Esophagus squamous epithelium (tissue), 5 donors: ENCODE measurements around the gene ZNF284. TPM values are rescaled to one million over a fixed set of nuclear protein-coding genes. Genes with fewer than 3 reads are reported as not detected.
A peak's percentile ranks its signal among the peaks of the same experiment; 100 is the strongest.
"Not testable (repeated sequence)": the region's sequence is repeated elsewhere in the genome, so short reads cannot be mapped to it uniquely, and the experiment has no call there.

Experiments used
- DNase-seq: peaks from one replicate; lab custom pipeline; 2025; lab: John Stamatoyannopoulos, UW
- H3K27ac ChIP-seq, 4 donors: fragments of 200-600 bp; sonication (generic); one replicate each; pipeline ENCODE4 v1.5.1; 2016 to 2019; ENCODE audit warnings: mild to moderate bottlenecking in 1 of 4
- H3K27me3 ChIP-seq, 4 donors: fragments of 200-600 bp; sonication (generic); 1 replicate in 3 of 4; 2 replicates in 1 of 4; pipeline versions ENCODE4 v1.5.1 to v1.6.0; 2017 to 2021; ENCODE audit warnings: antibody characterized with exemption in 1 of 4
- H3K36me3 ChIP-seq, 3 donors: fragments of 200-600 bp; sonication (generic); one replicate each; pipeline ENCODE4 v1.5.1; 2016 to 2019
- H3K4me1 ChIP-seq, 3 donors: fragments of 200-600 bp; sonication (generic); one replicate each; pipeline ENCODE4 v1.5.1; 2017 to 2019
- H3K4me3 ChIP-seq, 4 donors: fragments of 200-600 bp; sonication (generic); 1 replicate in 3 of 4; 2 replicates in 1 of 4; pipeline ENCODE4 v1.5.1; 2016 to 2019; ENCODE audit warnings: mild to moderate bottlenecking in 2 of 4, moderate library complexity in 1 of 4
- H3K9me3 ChIP-seq, 3 donors: fragments of 200-600 bp; sonication (generic); one replicate each; pipeline ENCODE4 v1.5.1; 2016 to 2019
- POLR2A ChIP-seq, 4 donors: fragments of 450-650 bp; IDR thresholded peaks; one replicate each; pipeline ENCODE4 v1.6.1; 2017; ENCODE audit warnings: antibody characterized with exemption in 4 of 4, mild to moderate bottlenecking in 4 of 4, moderate library complexity in 3 of 4
- WGBS, 2 donors: methylation state at CpG; one replicate each; pipeline ENCODE4 v1.1.5; 2018; 5-methylcytosine and 5-hydroxymethylcytosine counted together
- intact Hi-C: fragments of 100-400 bp; cut with DNase I; formaldehyde crosslinking; loops from one replicate; pipeline ENCODE4 v1.15.0; 2022
- small RNA-seq, 4 donors: library from RNA; depleted of rRNA; stranded (forward); fragments of <200 nt; gene quantifications; one replicate each; pipeline ENCODE3, GENCODE V24; 2016
- total RNA-seq, 4 donors: library from RNA; depleted of rRNA; stranded (reverse); fragments of >200 nt; gene quantifications; one replicate each; pipeline ENCODE4 v1.1.0, GENCODE V29; 2016
- TF ChIP-seq, protein P1 (sequence below), 6 experiments: fragments of 450-650 bp in 4 of 6; fragments of 200-600 bp in 2 of 6; sonication (generic) in 2 of 6; IDR thresholded peaks; one replicate each; pipeline ENCODE4 v1.5.1; 2016 to 2019; ENCODE audit warnings: antibody characterized with exemption in 6 of 6, mild to moderate bottlenecking in 4 of 6, moderate library complexity in 4 of 6
- donor health status: DM: yes; HTN: yes; CAD: no.

The ZNF284 gene
- total RNA-seq, 4 donors from 2014 or later, result 0.44 to 1.9 (median 0.80) TPM

DNA sequence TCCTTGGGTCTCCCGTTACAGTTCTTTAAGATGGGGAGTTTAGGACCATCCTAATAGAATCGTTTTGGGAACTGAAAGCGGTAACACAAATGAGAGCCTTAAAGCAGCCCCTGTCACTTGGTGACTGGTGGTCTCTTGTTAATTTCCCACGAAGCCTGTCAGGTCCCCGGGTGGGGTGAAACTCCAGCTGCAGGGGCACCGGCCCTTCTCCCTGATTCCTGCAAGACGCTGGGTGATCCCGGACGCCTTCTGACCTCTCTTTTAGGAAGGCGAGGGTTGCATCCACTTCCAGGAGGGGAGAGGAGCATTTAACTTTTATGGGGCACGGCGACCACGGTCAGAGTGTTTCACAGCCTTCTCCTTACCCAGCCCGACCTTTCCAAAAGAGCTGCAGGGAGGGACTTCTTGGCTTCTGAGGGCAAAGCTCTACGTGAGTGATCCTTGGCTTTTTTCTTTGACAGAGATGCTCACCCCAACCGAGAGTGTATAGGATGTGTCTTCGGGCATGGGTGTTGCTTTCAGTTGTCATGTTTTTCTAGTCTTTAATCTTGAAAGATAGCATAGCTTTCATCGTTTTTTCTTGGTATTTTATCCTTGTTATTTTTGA lies 41.9 kb downstream of the ZNF284 start:
- WGBS, 2 donors, result 5 to 17% methylated on average over 6 to 7 of the region's 18 CpGs
- H3K9me3 ChIP-seq, result peaks cover 0 to 26% (median 17%) of the 10 kb centered on the region in 3 donors
- no peak for DNase-seq
- intact Hi-C loops, result no loop called here
- H3K27me3 ChIP-seq, result no peaks in the 10 kb centered on the region
- no peak for TF ChIP-seq POLR2A (IDR thresholded peaks at IDR 0.05)
- TF ChIP-seq, protein P1, sequence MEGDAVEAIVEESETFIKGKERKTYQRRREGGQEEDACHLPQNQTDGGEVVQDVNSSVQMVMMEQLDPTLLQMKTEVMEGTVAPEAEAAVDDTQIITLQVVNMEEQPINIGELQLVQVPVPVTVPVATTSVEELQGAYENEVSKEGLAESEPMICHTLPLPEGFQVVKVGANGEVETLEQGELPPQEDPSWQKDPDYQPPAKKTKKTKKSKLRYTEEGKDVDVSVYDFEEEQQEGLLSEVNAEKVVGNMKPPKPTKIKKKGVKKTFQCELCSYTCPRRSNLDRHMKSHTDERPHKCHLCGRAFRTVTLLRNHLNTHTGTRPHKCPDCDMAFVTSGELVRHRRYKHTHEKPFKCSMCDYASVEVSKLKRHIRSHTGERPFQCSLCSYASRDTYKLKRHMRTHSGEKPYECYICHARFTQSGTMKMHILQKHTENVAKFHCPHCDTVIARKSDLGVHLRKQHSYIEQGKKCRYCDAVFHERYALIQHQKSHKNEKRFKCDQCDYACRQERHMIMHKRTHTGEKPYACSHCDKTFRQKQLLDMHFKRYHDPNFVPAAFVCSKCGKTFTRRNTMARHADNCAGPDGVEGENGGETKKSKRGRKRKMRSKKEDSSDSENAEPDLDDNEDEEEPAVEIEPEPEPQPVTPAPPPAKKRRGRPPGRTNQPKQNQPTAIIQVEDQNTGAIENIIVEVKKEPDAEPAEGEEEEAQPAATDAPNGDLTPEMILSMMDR (IDR thresholded peaks at IDR 0.05), result no peak
- peak overlapping the region; percentile 72 to 83 (median 79) for H3K27ac ChIP-seq
- peaks cover 0 to 25% (median 17%) of the 10 kb centered on the region in 3 donors for H3K4me1 ChIP-seq
- H3K4me3 ChIP-seq, result peak overlapping the region; percentile 64 to 86 (median 71)
- H3K36me3 ChIP-seq, result peaks cover 0 to 35% (median 14%) of the 10 kb centered on the region in 3 donors

DNA sequence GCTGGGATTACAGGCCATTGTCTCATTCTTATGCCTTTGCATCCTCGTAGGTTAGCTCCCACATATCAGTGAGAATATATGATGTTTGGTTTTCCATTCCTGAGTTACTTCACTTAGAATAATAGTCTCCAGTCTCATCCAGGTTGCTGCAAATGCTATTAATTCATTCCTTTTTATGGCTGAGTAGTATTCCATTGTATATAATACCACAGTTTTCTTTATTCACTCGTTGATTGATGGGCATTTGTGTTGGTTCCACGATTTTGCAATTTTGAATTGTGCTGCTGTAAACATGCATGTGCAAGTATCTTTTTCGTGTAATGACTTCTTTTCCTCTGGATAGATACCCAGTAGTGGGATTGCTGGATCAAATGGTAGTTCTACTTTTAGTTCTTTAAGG lies 49.2 kb downstream of the ZNF284 start:
- intact Hi-C loops, H3K4me3 ChIP-seq, H3K27ac ChIP-seq, H3K4me1 ChIP-seq, DNase-seq, H3K27me3 ChIP-seq: not testable (repeated sequence)
- Histone ChIP-seq H3K36me3 (peaks cover 0 to 100% (median 24%) of the 10 kb centered on the region in 3 donors), H3K9me3 (peaks cover 0 to 55% (median 28%) of the 10 kb centered on the region in 3 donors)
- WGBS, 2 donors, result 91 to 93% methylated on average over 4 of the region's 4 CpGs

DNA sequence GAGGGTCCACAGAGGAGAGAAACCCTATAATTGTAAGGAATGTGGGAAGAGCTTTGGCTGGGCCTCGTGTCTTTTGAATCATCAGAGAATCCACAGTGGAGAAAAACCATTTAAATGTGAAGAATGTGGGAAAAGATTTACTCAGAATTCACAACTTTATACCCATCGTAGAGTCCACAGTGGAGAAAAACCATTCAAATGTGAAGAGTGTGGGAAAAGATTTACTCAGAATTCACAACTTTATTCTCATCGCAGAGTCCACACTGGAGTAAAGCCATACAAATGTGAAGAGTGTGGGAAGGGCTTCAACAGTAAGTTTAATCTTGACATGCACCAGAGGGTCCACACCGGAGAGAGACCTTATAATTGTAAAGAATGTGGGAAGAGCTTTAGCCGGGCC lies 60.0 kb downstream of the ZNF284 start:
- peaks cover 0 to 76% (median 51%) of the 10 kb centered on the region in 3 donors for H3K9me3 ChIP-seq
- TF ChIP-seq, protein P1 (IDR thresholded peaks at IDR 0.05), result no peak
- TF ChIP-seq POLR2A (IDR thresholded peaks at IDR 0.05), result no peak
- peaks cover 17 to 56% (median 18%) of the 10 kb centered on the region in 3 donors for H3K36me3 ChIP-seq
- H3K27me3 ChIP-seq, result no peaks in the 10 kb centered on the region
- H3K27ac ChIP-seq, result no peak overlapping the region
- H3K4me3 ChIP-seq, result no peak overlapping the region
- intact Hi-C loops, result no loop called here
- H3K4me1 ChIP-seq, result no peaks in the 10 kb centered on the region
- WGBS, 2 donors, result 89 to 90% methylated on average over 5 of the region's 5 CpGs
- DNase-seq, result no peak

Small RNA genes within 50 kb of the gene (small RNA-seq; reads per million reads assigned to genes)
- gene RNU6-902P, result 0 reads per million in 4 donors

Other genes starting within 250 kb of the ZNF284 start
- 10 to 100 TPM in 1 of 4 donors, 1 to 10 TPM in 3; 1.5 to 19.1 (median 6.5) TPM for gene ZNF283, start 244.8 kb upstream of the ZNF284 start, total RNA-seq
- gene ZNF404, start 188.2 kb upstream of the ZNF284 start, total RNA-seq, result 1 to 10 TPM; 1.3 to 1.7 (median 1.5) TPM
- 1 to 10 TPM; 5.0 to 8.4 (median 6.4) TPM for gene ZNF45, start 136.9 kb upstream of the ZNF284 start, total RNA-seq
- gene ZNF221, start 120.9 kb upstream of the ZNF284 start, total RNA-seq, result 10 to 100 TPM in 1 of 4 donors, 1 to 10 TPM in 3; 1.4 to 12.9 (median 2.2) TPM
- 1 to 10 TPM; 2.0 to 7.1 (median 3.8) TPM for gene ZNF155, start 88.0 kb upstream of the ZNF284 start, total RNA-seq
- 1 to 10 TPM; 1.1 to 6.3 (median 1.8) TPM for gene ZNF230, start 69.2 kb upstream of the ZNF284 start, total RNA-seq
- gene ZNF222, start 46.8 kb upstream of the ZNF284 start, total RNA-seq, result 1 to 10 TPM; 1.1 to 6.7 (median 3.1) TPM
- 1 to 10 TPM; 2.7 to 4.9 (median 3.5) TPM for gene ZNF223, start 20.1 kb upstream of the ZNF284 start, total RNA-seq
- gene ZNF224, start 22.2 kb downstream of the ZNF284 start, total RNA-seq, result 10 to 100 TPM in 1 of 4 donors, 1 to 10 TPM in 3; 5.7 to 23.8 (median 8.2) TPM
- 1 to 10 TPM; 1.2 to 3.1 (median 2.4) TPM for gene ZNF225, start 41.2 kb downstream of the ZNF284 start, total RNA-seq
- gene ZNF234, start 69.4 kb downstream of the ZNF284 start, total RNA-seq, result 1 to 10 TPM in 3 of 4 donors, under 1 TPM in 1; 0.88 to 8.4 (median 3.4) TPM
- gene ZNF226, start 92.9 kb downstream of the ZNF284 start, total RNA-seq, result 10 to 100 TPM in 3 of 4 donors, 1 to 10 TPM in 1; 9.9 to 23.8 (median 12.9) TPM
- 10 to 100 TPM in 1 of 4 donors, 1 to 10 TPM in 3; 4.7 to 16.4 (median 8.8) TPM for gene ZNF227, start 140.4 kb downstream of the ZNF284 start, total RNA-seq
- gene ZNF233, start 187.7 kb downstream of the ZNF284 start, total RNA-seq, result under 1 TPM in 1 of 4 donors, not detected in 3; 0.57 TPM
- 1 to 10 TPM; 1.8 to 3.6 (median 2.1) TPM for gene ZNF235, start 232.9 kb downstream of the ZNF284 start, total RNA-seq